Measurements from ENCODE around the gene AMZ1. TPM values are rescaled to one million over a fixed set of nuclear protein-coding genes. Genes with fewer than 3 reads are reported as not detected.

AMZ1 gene
- total and polyA plus RNA-seq, 10 donors: 0.20 to 3.4 (median 1.6) TPM

GRCh38 chr7:2714636-2715035 is 26.6 kb downstream of the AMZ1 start:
- H3K4me1 ChIP-seq: peaks cover 32 to 97% (median 74%) of the 10 kb centered on the region in 6 donors
- intact Hi-C loops (cut with DNase I; ENCODE audit: low total_unique reads): no loop called here
- WGBS, 5 donors: 84 to 98% (median 94%) methylated on average over 9 of the region's 9 CpGs

DNA sequence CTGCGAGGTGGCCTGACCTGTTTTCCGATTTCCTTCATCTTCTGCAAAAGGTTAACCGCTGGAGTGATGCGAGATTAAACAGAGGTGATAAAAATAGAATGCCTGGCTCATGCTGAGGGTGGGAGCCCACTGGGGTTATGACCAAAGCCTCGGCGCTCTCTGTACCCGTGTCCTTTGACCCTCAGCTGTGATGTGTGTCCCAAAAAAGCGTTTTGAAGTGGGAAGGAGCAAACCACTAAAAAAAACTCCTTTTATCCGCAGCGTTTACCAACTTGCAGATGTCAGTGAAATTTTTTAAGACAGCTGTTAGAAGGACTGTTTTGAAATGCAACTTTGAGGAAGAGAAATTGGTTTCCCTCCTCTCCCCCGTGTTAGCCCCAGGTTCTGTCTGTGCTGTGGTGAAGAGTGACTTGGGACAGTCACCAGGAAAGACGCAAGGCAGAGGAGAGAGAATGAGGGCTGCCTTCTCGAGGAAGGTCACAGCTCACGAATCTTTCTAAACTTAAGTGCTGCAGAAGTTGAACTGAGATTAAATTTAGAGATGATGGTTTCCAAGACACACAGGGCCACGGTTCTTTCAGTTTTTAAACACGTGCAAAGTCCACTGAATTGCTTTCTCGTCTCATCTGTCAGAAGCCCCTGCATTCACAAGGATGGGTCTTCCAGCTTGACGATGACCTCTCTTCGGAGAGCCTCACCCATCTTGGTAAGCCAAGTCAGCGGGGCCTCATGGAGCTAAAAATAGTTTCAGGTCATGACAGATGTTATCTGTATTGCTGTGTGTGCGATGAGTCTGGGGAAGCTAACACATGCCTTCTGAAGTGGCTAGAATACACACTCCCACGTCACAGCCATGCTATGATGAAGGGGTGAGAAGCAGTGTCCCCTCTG is 27.6 kb downstream of the AMZ1 start:
- Histone ChIP-seq H3K27ac (peak overlapping the region in 5 of 8 donors; percentile 9 to 49 (median 29)), H3K36me3 (peaks cover 0 to 22% (median 0%) of the 10 kb centered on the region in 6 donors), H3K4me1 (peaks cover 32 to 96% (median 68%) of the 10 kb centered on the region in 6 donors), H3K9me3 (no peaks in the 10 kb centered on the region), H3K27me3 (replicated peaks in 1 of 7) (peaks cover 0 to 2% (median 0%) of the 10 kb centered on the region in 7 donors), H3K4me3 (no peak overlapping the region)
- no peak for TF ChIP-seq POLR2A (IDR thresholded peaks at IDR 0.05)
- peak in 1 of 3 donors; percentile 26 for TF ChIP-seq POLR2AphosphoS5 (IDR thresholded peaks at IDR 0.05)
- intact Hi-C loops (cut with DNase I; ENCODE audit: low total_unique reads): no loop called here
- WGBS, 5 donors: 29 to 50% (median 39%) methylated on average over 22 of the region's 22 CpGs
- DNase-seq: no peak

More at GRCh38 chr7:2714636-2715035, 26.6 kb downstream of the AMZ1 start:
- no peak overlapping the region for H3K4me3 ChIP-seq
- peaks cover 0 to 16% (median 0%) of the 10 kb centered on the region in 6 donors for H3K36me3 ChIP-seq
- no peak for DNase-seq
- no peaks in the 10 kb centered on the region for H3K9me3 ChIP-seq
- peaks cover 0 to 10% (median 0%) of the 10 kb centered on the region in 7 donors for H3K27me3 ChIP-seq (replicated peaks in 1 of 7)
- TF ChIP-seq, protein P1, sequence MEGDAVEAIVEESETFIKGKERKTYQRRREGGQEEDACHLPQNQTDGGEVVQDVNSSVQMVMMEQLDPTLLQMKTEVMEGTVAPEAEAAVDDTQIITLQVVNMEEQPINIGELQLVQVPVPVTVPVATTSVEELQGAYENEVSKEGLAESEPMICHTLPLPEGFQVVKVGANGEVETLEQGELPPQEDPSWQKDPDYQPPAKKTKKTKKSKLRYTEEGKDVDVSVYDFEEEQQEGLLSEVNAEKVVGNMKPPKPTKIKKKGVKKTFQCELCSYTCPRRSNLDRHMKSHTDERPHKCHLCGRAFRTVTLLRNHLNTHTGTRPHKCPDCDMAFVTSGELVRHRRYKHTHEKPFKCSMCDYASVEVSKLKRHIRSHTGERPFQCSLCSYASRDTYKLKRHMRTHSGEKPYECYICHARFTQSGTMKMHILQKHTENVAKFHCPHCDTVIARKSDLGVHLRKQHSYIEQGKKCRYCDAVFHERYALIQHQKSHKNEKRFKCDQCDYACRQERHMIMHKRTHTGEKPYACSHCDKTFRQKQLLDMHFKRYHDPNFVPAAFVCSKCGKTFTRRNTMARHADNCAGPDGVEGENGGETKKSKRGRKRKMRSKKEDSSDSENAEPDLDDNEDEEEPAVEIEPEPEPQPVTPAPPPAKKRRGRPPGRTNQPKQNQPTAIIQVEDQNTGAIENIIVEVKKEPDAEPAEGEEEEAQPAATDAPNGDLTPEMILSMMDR (IDR thresholded peaks at IDR 0.05 in 8 of 11, conservative IDR thresholded peaks at IDR 0.05 in 3 of 11): no peak
- TF ChIP-seq POLR2AphosphoS5 (IDR thresholded peaks at IDR 0.05): no peak
- no peak for TF ChIP-seq POLR2A (IDR thresholded peaks at IDR 0.05)
- H3K27ac ChIP-seq: no peak overlapping the region

DNA sequence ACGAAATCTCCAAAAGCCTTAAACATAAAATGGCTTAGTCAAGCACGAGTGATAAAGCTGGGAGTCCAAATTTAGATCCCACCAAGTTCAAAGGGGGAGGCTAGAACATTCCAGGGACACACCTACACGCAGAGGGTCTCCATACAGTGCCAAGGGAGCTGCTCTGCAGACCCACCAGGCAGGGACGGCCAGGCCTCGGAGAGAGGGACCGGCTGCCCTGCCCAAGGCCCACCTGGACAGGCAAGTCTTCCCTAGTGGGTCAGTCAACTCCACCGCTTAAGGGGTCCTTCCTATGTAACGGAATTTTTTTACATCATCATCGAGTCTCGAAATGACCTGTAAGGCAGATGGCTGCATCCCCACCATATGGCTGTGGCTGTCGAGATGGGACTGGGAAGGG is 28.5 kb downstream of the AMZ1 start:
- 89 to 95% (median 91%) methylated on average over 10 to 11 of the region's 11 CpGs for WGBS, 5 donors
- Histone ChIP-seq H3K9me3 (no peaks in the 10 kb centered on the region), H3K36me3 (peaks cover 0 to 26% (median 0%) of the 10 kb centered on the region in 6 donors), H3K27me3 (replicated peaks in 1 of 7) (no peaks in the 10 kb centered on the region), H3K4me1 (peaks cover 31 to 96% (median 68%) of the 10 kb centered on the region in 6 donors), H3K4me3 (no peak overlapping the region), H3K27ac (no peak overlapping the region)
- DNase-seq: no peak
- TF ChIP-seq POLR2AphosphoS5 (IDR thresholded peaks at IDR 0.05): no peak
- TF ChIP-seq POLR2A (IDR thresholded peaks at IDR 0.05): no peak
- TF ChIP-seq, protein P1 (IDR thresholded peaks at IDR 0.05 in 8 of 11, conservative IDR thresholded peaks at IDR 0.05 in 3 of 11): no peak
- intact Hi-C loops (cut with DNase I; ENCODE audit: low total_unique reads): no loop called here

GRCh38 chr7:2716906-2717292 is 28.9 kb downstream of the AMZ1 start:
- intact Hi-C loops (cut with DNase I; ENCODE audit: low total_unique reads): no loop called here
- DNase-seq: no peak
- TF ChIP-seq POLR2AphosphoS5 (IDR thresholded peaks at IDR 0.05): no peak
- TF ChIP-seq, protein P1 (IDR thresholded peaks at IDR 0.05 in 8 of 11, conservative IDR thresholded peaks at IDR 0.05 in 3 of 11): no peak
- no peaks in the 10 kb centered on the region for H3K27me3 ChIP-seq (replicated peaks in 1 of 7)
- H3K9me3 ChIP-seq: no peaks in the 10 kb centered on the region
- 72 to 80% (median 77%) methylated on average over 12 to 20 of the region's 20 CpGs for WGBS, 5 donors
- H3K27ac ChIP-seq: peak overlapping the region in 4 of 8 donors; percentile 29 to 53 (median 40)
- H3K4me1 ChIP-seq: peaks cover 31 to 93% (median 70%) of the 10 kb centered on the region in 6 donors
- peaks cover 0 to 26% (median 0%) of the 10 kb centered on the region in 6 donors for H3K36me3 ChIP-seq
- H3K4me3 ChIP-seq: no peak overlapping the region

Data from spleen (tissue), 11 donors.